ENCODE data around the gene LHFPL2. TPM values are rescaled to one million over a fixed set of nuclear protein-coding genes. Genes with fewer than 3 reads are reported as not detected.
A peak's percentile ranks its signal among the peaks of the same experiment; 100 is the strongest.

Gene LHFPL2
- total and polyA plus RNA-seq, 9 of the 15 experiments (the other 6 are each of a cell fraction or from before 2014, with no cell fraction given): 1.0 to 6.6 (median 4.6) TPM

- H3K4me2 ChIP-seq (ENCODE audit: insufficient read depth, low read length): no peak overlapping the region
- H4K20me1 ChIP-seq (replicated peaks; ENCODE audit: control insufficient read depth, insufficient read depth, low read length): 0 out of 2 replicates have a peak, but pooled peaks cover 5% of the 10 kb centered on the region
- intact Hi-C loops (cut with micrococcal nuclease) (no loop called here), in situ Hi-C loops (cut with MboI) (no loop called here)
- WGBS (ENCODE audit: insufficient coverage, low coverage, missing lambda C conversion rate): 61% methylated on average over 6 of the region's 6 CpGs
- H3K27me3 ChIP-seq (ENCODE audit: control insufficient read depth in 2 of 2, insufficient read depth in 2 of 2, low read length in 2 of 2): no peaks in the 10 kb centered on the region
- H3K79me2 ChIP-seq (ENCODE audit: control insufficient read depth, insufficient read depth, low read length): no peaks in the 10 kb centered on the region
- peak; percentile 51 for FAIRE-seq
- no peak for ATAC-seq
- BruUV-seq (replicated peaks): no TSS peak
- no peak overlapping the region for H3K27ac ChIP-seq (ENCODE audit: extremely low read depth, low read depth, low read length)
- H3K9me1 ChIP-seq (ENCODE audit: control insufficient read depth, insufficient read depth, low read length): no peaks in the 10 kb centered on the region
- ChIA-PET POLR2A (interaction anchor here (0.7 kb wide), 1 partner anchor 16 kb away, joined by 3 read pairs; no protein-coding TSS in a partner anchor), CTCF (ENCODE audit: low intra/inter-chr PET ratio) (no interaction called here)
- H2AFZ ChIP-seq (ENCODE audit: low read depth, low read length): no peak overlapping the region
- no peak overlapping the region for H3K9ac ChIP-seq (ENCODE audit: insufficient read depth in 1 of 2, low read depth in 2 of 2, low read length in 2 of 2)
- H3K4me1 ChIP-seq (replicated peaks in 1 of 2; ENCODE audit: control insufficient read depth in 2 of 2, insufficient read depth in 2 of 2, low read length in 2 of 2): no peaks in the 10 kb centered on the region
- H3K36me3 ChIP-seq (ENCODE audit: control insufficient read depth, insufficient read depth, low read length): no peaks in the 10 kb centered on the region
- TF ChIP-seq NFXL1 (CRISPR knock-in tag; IDR thresholded peaks at IDR 0.05) (no peak), CEBPB (tag; IDR thresholded peaks at IDR 0.05) (0 out of 2 replicates have a peak, but pooled peaks have one; percentile 17), MITF (IDR thresholded peaks at IDR 0.05) (no peak)
- H3K4me3 ChIP-seq: no peak overlapping the region
- no peaks in the 10 kb centered on the region for H3K9me3 ChIP-seq (replicated peaks; ENCODE audit: control insufficient read depth, insufficient read depth, low read depth, low read length)
- DNase-seq (ENCODE audit: extremely low read depth in 1 of 4, low spot score in 3 of 4): no peak
Observed at GRCh38 chr5:78560000-78560855, 88.3 kb downstream of the LHFPL2 start.

All from K562 (cell line).